Measurements from ENCODE around the gene ERN1.

The ERN1 gene

DNA sequence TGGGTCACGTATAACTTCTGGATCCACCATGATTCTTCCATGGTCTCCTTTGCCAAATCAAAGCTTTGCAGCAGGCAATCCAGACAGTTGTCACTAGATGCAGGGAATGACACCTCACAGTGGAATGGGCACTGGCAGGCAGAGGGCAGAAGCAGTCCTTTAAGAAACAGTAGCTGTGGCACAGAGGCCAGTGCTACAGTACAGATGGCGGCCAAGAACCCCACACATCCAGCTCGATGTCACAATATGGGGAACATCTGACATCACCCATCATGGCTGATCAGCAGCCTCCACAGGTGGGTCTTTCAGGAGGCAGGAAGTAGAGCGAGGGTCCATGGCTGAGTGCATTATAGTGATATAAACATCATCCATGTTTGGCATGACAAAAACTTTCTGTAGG, 18.8 kb upstream of the ERN1 start:
- no peak overlapping the region for H3K4me3 ChIP-seq (ENCODE audit: control insufficient read depth, low read depth, low read length)
- TF ChIP-seq, protein P1, sequence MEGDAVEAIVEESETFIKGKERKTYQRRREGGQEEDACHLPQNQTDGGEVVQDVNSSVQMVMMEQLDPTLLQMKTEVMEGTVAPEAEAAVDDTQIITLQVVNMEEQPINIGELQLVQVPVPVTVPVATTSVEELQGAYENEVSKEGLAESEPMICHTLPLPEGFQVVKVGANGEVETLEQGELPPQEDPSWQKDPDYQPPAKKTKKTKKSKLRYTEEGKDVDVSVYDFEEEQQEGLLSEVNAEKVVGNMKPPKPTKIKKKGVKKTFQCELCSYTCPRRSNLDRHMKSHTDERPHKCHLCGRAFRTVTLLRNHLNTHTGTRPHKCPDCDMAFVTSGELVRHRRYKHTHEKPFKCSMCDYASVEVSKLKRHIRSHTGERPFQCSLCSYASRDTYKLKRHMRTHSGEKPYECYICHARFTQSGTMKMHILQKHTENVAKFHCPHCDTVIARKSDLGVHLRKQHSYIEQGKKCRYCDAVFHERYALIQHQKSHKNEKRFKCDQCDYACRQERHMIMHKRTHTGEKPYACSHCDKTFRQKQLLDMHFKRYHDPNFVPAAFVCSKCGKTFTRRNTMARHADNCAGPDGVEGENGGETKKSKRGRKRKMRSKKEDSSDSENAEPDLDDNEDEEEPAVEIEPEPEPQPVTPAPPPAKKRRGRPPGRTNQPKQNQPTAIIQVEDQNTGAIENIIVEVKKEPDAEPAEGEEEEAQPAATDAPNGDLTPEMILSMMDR (conservative IDR thresholded peaks at IDR 0.05; ENCODE audit: control insufficient read depth, insufficient read depth, low read depth, low read length): peak; percentile 8
- no peak for DNase-seq (ENCODE audit: low read depth)

DNA sequence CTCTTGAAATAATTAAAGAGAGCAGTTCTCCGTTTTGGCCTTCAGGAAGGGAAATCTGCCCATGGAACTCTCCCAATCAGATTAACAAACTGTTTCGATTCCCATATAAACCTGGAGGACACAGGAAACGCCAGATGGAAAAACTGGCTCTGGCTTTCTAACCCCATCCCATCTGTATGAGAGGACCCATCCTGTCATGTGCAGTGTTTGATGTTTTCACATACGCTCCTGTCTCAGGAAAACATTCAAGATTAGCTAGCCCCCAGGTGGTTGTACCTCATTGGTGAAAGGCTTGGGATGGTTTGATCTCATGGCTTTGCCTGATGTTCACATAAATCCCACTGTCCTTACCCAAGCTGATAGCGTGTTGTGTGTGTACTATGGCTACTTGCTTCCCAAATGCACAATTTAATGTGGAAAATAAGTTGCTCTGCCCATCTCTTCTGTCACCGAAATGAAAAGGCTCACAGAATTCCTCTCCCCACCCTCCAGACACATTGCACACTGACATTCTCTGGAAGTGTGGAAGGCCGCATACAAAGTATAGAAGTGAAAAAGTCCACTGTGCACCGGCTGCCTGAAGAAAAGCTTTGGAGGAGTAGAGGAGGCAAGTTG, 18.2 kb upstream of the ERN1 start:
- TF ChIP-seq, protein P1 (conservative IDR thresholded peaks at IDR 0.05; ENCODE audit: control insufficient read depth, insufficient read depth, low read depth, low read length): no peak
- H3K4me3 ChIP-seq (ENCODE audit: control insufficient read depth, low read depth, low read length): no peak overlapping the region

DNA sequence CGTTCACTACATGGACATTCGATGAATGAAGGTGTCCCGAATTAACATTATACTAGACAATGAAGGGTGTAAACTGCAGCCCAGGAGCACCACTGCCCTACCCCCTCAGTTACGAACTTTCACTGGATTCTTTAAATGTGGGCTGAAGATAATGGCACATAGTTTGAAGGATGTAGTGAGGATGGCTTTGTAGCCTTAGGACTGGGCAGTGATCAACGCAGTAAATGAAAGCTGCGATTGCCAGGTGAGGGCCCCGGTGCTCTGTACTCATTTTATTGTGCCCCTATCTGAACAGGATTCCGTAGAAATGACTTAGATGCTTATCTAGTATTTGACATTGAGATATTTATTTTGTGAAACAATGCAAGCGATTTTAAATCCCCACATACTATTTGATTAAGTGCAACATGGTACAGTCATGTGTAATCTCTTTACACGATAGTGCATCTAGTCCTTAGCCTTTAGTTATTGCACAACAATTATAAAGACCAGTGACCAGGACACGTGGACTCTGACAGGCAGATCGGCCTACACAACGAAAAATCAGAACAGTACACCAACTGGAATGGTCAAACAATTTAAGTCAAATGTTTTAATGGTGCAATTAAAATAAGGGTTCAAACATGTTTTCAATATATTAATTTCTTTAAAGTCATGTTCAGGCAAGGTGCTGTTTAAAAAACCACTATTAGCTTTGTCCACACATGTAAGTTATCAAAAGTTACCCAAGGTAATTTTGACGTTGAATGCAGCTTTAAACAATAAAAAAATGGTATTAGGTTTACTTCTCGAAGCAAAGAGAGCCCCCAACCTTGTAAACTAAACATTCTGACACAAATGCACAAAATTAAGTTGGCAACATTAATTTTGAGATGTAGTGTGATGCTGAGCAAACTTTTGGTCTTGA, 17.4 kb upstream of the ERN1 start:
- DNase-seq (ENCODE audit: low read depth): peak; percentile 76
- peak overlapping the region; percentile 88 for H3K4me3 ChIP-seq (ENCODE audit: control insufficient read depth, low read depth, low read length)
- TF ChIP-seq, protein P1 (conservative IDR thresholded peaks at IDR 0.05; ENCODE audit: control insufficient read depth, insufficient read depth, low read depth, low read length): no peak

More for the DNA sequence above, 18.2 kb upstream of the ERN1 start:
- peak; percentile 62 for DNase-seq (ENCODE audit: low read depth)

DNA sequence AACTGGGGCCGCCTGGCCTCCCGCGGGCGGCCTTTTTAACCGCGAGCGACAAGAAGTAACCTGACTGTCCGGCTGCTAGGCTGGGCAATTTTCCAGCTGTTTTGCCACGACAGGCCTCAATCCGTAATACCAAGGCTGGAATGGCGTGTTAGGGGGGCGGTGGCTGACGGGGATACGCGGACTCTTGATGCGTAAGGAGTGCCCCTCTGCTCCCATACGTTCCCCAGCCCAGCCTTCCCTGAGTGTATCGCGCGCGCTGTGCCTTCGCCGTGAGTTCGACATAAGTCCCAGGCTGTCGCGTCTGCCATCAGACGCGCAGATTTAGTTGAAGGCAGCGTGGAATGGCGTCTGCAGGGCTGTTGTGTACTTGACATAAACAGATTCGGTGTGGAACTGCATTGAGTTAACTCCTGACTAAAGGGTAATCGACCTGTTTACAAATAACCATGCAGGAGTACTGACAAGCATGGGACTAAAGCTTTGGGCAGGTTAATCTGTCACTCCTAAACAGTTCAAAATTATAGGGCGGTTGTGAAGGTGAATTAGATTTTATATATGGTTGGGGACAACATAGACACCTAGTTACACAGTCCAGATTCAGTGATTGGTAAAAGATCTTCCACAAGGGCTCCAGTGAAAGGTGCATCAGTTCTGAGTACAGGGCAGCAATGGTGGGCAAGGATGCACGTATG, 16.6 kb upstream of the ERN1 start:
- H3K4me3 ChIP-seq (ENCODE audit: control insufficient read depth, low read depth, low read length): peak overlapping the region; percentile 88

DNA sequence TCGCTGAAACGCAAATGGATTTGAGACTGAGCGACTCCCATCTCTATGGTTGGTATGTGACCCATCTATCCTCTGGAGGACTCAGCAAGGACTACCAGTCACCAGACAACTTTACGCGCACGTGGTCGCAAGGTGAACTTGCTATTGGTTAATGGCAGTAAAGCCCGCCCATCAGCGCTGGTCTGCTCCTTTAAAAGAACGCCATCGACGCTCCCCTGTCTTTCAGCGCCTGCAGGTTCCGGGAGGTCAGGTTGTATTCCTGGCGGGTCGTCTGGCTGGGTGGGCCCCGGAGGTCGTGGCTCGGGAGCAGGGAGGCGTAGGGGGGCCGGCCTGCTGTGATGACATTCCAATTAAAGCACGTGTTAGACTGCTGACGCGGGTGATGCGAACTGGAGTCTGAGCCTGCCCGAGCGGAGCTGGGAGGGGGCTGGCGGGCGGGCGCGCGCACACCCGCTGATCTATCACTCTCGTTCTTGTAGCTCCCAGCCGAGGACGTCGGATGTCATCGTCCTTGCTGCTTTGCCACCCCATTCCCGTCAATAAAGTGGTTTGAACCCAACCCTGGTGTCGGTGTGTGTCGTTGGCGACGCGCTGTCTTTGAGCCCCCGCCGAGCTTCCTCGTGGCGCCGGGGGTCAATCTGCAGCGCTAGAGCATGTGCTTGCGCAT, 15.9 kb upstream of the ERN1 start:
- peak overlapping the region; percentile 88 for H3K4me3 ChIP-seq (ENCODE audit: control insufficient read depth, low read depth, low read length)

More for the DNA sequence above, 16.6 kb upstream of the ERN1 start:
- peak; percentile 76 for DNase-seq (ENCODE audit: low read depth)
- TF ChIP-seq, protein P1 (conservative IDR thresholded peaks at IDR 0.05; ENCODE audit: control insufficient read depth, insufficient read depth, low read depth, low read length): no peak

More for the DNA sequence above, 15.9 kb upstream of the ERN1 start:
- DNase-seq (ENCODE audit: low read depth): peak; percentile 100
- TF ChIP-seq, protein P1 (conservative IDR thresholded peaks at IDR 0.05; ENCODE audit: control insufficient read depth, insufficient read depth, low read depth, low read length): no peak
